K562 treated with DMSO at 1 percent for 24 hours (cell line): Measurements from ENCODE around the gene OR6C4. TPM values are rescaled to one million over a fixed set of nuclear protein-coding genes. Genes with fewer than 3 reads are reported as not detected.

ENCODE experiments used
- total RNA-seq: library from RNA; unstranded; fragments of 300-600 nt; gene quantifications from 2 replicates; pipeline ENCODE4 v1.2.3, GENCODE V29; 2022; ENCODE audit warnings: low read depth; ENCODE audit not compliant: insufficient read depth

OR6C4 gene
- total RNA-seq = not detected in 2 replicates

GRCh38 chr12:55549302-55549701 is at the start of gene OR6C4:
Gene OR6C4, plus strand, starts transcription at chr12:55549602. Its CDS starts 1,625 bp downstream, at chr12:55551227.

GRCh38 chr12:55572168-55572567 is 22.8 kb downstream of the OR6C4 start, which contains the start of gene OR2AP1:
Gene OR2AP1, plus strand, starts transcription at chr12:55572468. Its CDS starts 1,947 bp downstream, at chr12:55574415.

Other genes with a start within 250 kb of the OR6C4 start
- not detected in 2 replicates for gene OR6C1, start 235.3 kb upstream of the OR6C4 start, total RNA-seq
- not detected in 2 replicates for gene OR6C3, start 218.9 kb upstream of the OR6C4 start, total RNA-seq
- not detected in 2 replicates for gene OR6C75, start 186.6 kb upstream of the OR6C4 start, total RNA-seq
- not detected in 2 replicates for gene OR6C65, start 149.1 kb upstream of the OR6C4 start, total RNA-seq
- gene OR6C76, start 123.3 kb upstream of the OR6C4 start, total RNA-seq = not detected in 2 replicates
- gene OR6C2, start 105.5 kb upstream of the OR6C4 start, total RNA-seq = not detected in 2 replicates
- gene OR6C70, start 79.5 kb upstream of the OR6C4 start, total RNA-seq = not detected in 2 replicates
- not detected in 2 replicates for gene OR6C68, start 57.2 kb upstream of the OR6C4 start, total RNA-seq
- not detected in 2 replicates for gene OR2AP1, start 22.9 kb downstream of the OR6C4 start, total RNA-seq
- gene OR10P1, start 87.3 kb downstream of the OR6C4 start, total RNA-seq = not detected in 2 replicates
- gene ITGA7, start 158.3 kb downstream of the OR6C4 start, total RNA-seq = 2.1 and 3.6 TPM in 2 replicates
- 117 and 124 TPM in 2 replicates for gene BLOC1S1, start 166.4 kb downstream of the OR6C4 start, total RNA-seq
- 2.8 and 3.7 TPM in 2 replicates for gene RDH5, start 170.8 kb downstream of the OR6C4 start, total RNA-seq
- gene CD63, start 179.4 kb downstream of the OR6C4 start, total RNA-seq = 937 and 946 TPM in 2 replicates
- 11.2 and 15.9 TPM in 2 replicates for gene GDF11, start 193.5 kb downstream of the OR6C4 start, total RNA-seq